Adrenal gland (tissue), 12 donors: ENCODE results near the gene PTPRN2. TPM values are rescaled to one million over a fixed set of nuclear protein-coding genes. Genes with fewer than 3 reads are reported as not detected.

Source experiments
- DNase-seq, 7 donors: peaks; one replicate each; pipeline ENCODE4 v3.0.0-alpha.2; 2019 to 2020
- H3K27ac ChIP-seq, 5 donors: fragments of 200-600 bp; sonication (generic) in 4 of 5; 1 replicate in 3 of 5; 2 replicates in 2 of 5; pipeline versions ENCODE4 v1.5.1 to v1.8.0; 2016 to 2020; ENCODE audit warnings: mild to moderate bottlenecking in 1 of 5
- H3K27me3 ChIP-seq: fragments of 200-600 bp; 2 replicates; pipeline ENCODE4 v1.8.0; 2021
- H3K36me3 ChIP-seq, 2 donors: fragments of 200-600 bp; replicated peaks in 1 of 2; 1 replicate in 1 of 2; 2 replicates in 1 of 2; pipeline versions ENCODE4 v1.5.1 to v1.8.0; 2018 to 2022
- H3K4me1 ChIP-seq, 2 donors: fragments of 200-600 bp; replicated peaks in 1 of 2; 1 replicate in 1 of 2; 2 replicates in 1 of 2; pipeline versions ENCODE4 v1.5.1 to v1.8.0; 2018 to 2021
- H3K4me3 ChIP-seq, 4 donors: fragments of 200-600 bp; sonication (generic) in 3 of 4; one replicate each; pipeline ENCODE4 v1.5.1; 2016 to 2018
- H3K9me3 ChIP-seq, 3 donors: fragments of 200-600 bp; sonication (generic) in 1 of 3; replicated peaks in 1 of 3; 1 replicate in 2 of 3; 2 replicates in 1 of 3; pipeline versions ENCODE4 v1.5.1 to v1.8.0; 2016 to 2021
- CTCF ChIP-seq, 6 experiments: fragments of 450-650 bp in 4 of 6; fragments of 200-600 bp in 2 of 6; sonication (generic) in 1 of 6; IDR thresholded peaks; 1 replicate in 5 of 6; 2 replicates in 1 of 6; pipeline versions ENCODE4 v1.5.1 to v1.8.0; 2016 to 2021; ENCODE audit warnings: antibody characterized with exemption in 6 of 6, mild to moderate bottlenecking in 2 of 6, moderate library complexity in 1 of 6
- POLR2A ChIP-seq, 2 donors: fragments of 450-650 bp; IDR thresholded peaks; one replicate each; pipeline ENCODE4 v1.6.1; 2017; ENCODE audit warnings: antibody characterized with exemption in 2 of 2, mild to moderate bottlenecking in 2 of 2, moderate library complexity in 1 of 2
- WGBS, 4 donors: extraction: QIAGEN DNeasy Blood & Tissue Kit in 2 of 4; methylation state at CpG; one replicate each; pipeline versions ENCODE4 v1.1.5 to v1.1.7; 2013 to 2017; 5-methylcytosine and 5-hydroxymethylcytosine counted together
- intact Hi-C, 2 donors: fragments of 100-400 bp; cut with DNase I; formaldehyde crosslinking; loops; one replicate each; pipeline versions ENCODE4 v1.14.1 to v1.15.0; 2022 to 2023
- polyA plus RNA-seq, 3 donors: library from polyadenylated mRNA; stranded (reverse); fragments of 200-250 nt in 2 of 3; fragments of 350-450 nt in 1 of 3; fragmentation: Illumina TruSeq in 1 of 3; extraction: RNeasy Lipid Tissue Mini Kit (QIAGEN cat#74804) in 1 of 3; gene quantifications; one replicate each; pipeline ENCODE4 v1.2.3, GENCODE V29; 2013 to 2014
- total RNA-seq, 9 donors: library from RNA; depleted of rRNA in 4 of 9; stranded (reverse); fragments of >200 nt in 4 of 9; fragments of 120-200 nt in 1 of 9; fragmentation: NEBNext Ultra II Directional in 1 of 9; extraction: Animal tissue kit (Norgen Biotek cat#: 25700) in 1 of 9; gene quantifications; one replicate each; pipeline versions ENCODE4 v1.1.0 to v1.2.4, GENCODE V29; 2013 to 2023
- donor health status: healthy with polysubstance abuse.
- donor health status: Bipolar disorder and iron deficiency.
- donor health status: DM: yes; HTN: yes; CAD: no.
- donor health status: DM: no; HTN: no; CAD: no.
- donor health status: DM: no; HTN: no; CAD: no.
- donor health status: DM: yes; HTN: yes; CAD: no.

The PTPRN2 gene
- total and polyA plus RNA-seq, 12 donors: 2.2 to 16.2 (median 3.4) TPM

GRCh38 chr7:158324397-158325360 lies 262.9 kb downstream of the PTPRN2 start:
- DNase-seq: no peak
- Histone ChIP-seq H3K4me3 (no peak overlapping the region), H3K27ac (no peak overlapping the region), H3K27me3 (no peaks in the 10 kb centered on the region), H3K4me1 (no peaks in the 10 kb centered on the region), H3K36me3 (no peaks in the 10 kb centered on the region), H3K9me3 (no peaks in the 10 kb centered on the region)
- TF ChIP-seq CTCF (IDR thresholded peaks at IDR 0.05): no peak
- no peak for TF ChIP-seq POLR2A (IDR thresholded peaks at IDR 0.05)
- 78 to 81% (median 78%) methylated on average over 14 to 17 of the region's 17 CpGs for WGBS, 4 donors
- intact Hi-C loops: no loop called here

GRCh38 chr7:158323741-158324396 lies 263.8 kb downstream of the PTPRN2 start:
- intact Hi-C loops: no loop called here
- H3K27me3 ChIP-seq: no peaks in the 10 kb centered on the region
- H3K27ac ChIP-seq: no peak overlapping the region
- no peak overlapping the region for H3K4me3 ChIP-seq
- TF ChIP-seq POLR2A (IDR thresholded peaks at IDR 0.05) (no peak), CTCF (IDR thresholded peaks at IDR 0.05) (no peak)
- no peak for DNase-seq
- no peaks in the 10 kb centered on the region for H3K9me3 ChIP-seq
- no peaks in the 10 kb centered on the region for H3K36me3 ChIP-seq
- H3K4me1 ChIP-seq: no peaks in the 10 kb centered on the region
- 80 to 86% (median 82%) methylated on average over 21 of the region's 21 CpGs for WGBS, 4 donors

GRCh38 chr7:158322616-158323530 lies 264.8 kb downstream of the PTPRN2 start:
- no peak for DNase-seq
- no peak overlapping the region for H3K27ac ChIP-seq
- H3K27me3 ChIP-seq: peaks cover 5% of the 10 kb centered on the region
- no peaks in the 10 kb centered on the region for H3K36me3 ChIP-seq
- no peak for TF ChIP-seq POLR2A (IDR thresholded peaks at IDR 0.05)
- no peak for TF ChIP-seq CTCF (IDR thresholded peaks at IDR 0.05)
- intact Hi-C loops: no loop called here
- H3K4me3 ChIP-seq: no peak overlapping the region
- WGBS, 4 donors: 49 to 63% (median 58%) methylated on average over 8 to 13 of the region's 13 CpGs
- no peaks in the 10 kb centered on the region for H3K4me1 ChIP-seq
- H3K9me3 ChIP-seq: no peaks in the 10 kb centered on the region
